Stimulated activated memory B cell treated with anti-CD40 and anti-IgM and Interleukin-4, amounts not matched to agents 10 μg/mL and 1 μg/mL and 100 μg/mL, for 72 hours (primary cell): Measurements from ENCODE around the gene CHST3.

Experiments
- ATAC-seq: fragments of 150-1000 bp; cut with Tn5 transposase; 2 replicates; pipeline ENCODE4 v1.10.0; 2021
- H3K27ac Mint-ChIP-seq: one replicate; pipeline ENCODE4 v1.8.0; 2022; ENCODE audit warnings: mild to moderate bottlenecking, mixed read lengths
- H3K27me3 Mint-ChIP-seq: one replicate; pipeline ENCODE4 v1.8.0; 2022; ENCODE audit warnings: mixed read lengths
- H3K36me3 Mint-ChIP-seq: one replicate; pipeline ENCODE4 v1.8.0; 2022; ENCODE audit warnings: mixed read lengths
- H3K4me1 Mint-ChIP-seq: one replicate; pipeline ENCODE4 v1.8.0; 2022; ENCODE audit warnings: mixed read lengths
- H3K4me3 Mint-ChIP-seq: one replicate; pipeline ENCODE4 v1.8.0; 2022; ENCODE audit warnings: mild to moderate bottlenecking, moderate library complexity, mixed read lengths
- H3K9me3 Mint-ChIP-seq: one replicate; pipeline ENCODE4 v1.8.0; 2022; ENCODE audit warnings: mixed read lengths

CHST3 gene

GRCh38 chr10:71989661-71990454 lies 25.7 kb downstream of the CHST3 start:
- Mint-ChIP-seq H3K27ac (no peak overlapping the region), H3K4me3 (no peak overlapping the region), H3K9me3 (no peaks in the 10 kb centered on the region), H3K36me3 (no peaks in the 10 kb centered on the region), H3K4me1 (peaks cover 14% of the 10 kb centered on the region), H3K27me3 (peaks cover 10% of the 10 kb centered on the region)
- no peak for ATAC-seq

- Mint-ChIP-seq H3K4me3 (no peak overlapping the region), H3K9me3 (no peaks in the 10 kb centered on the region), H3K36me3 (no peaks in the 10 kb centered on the region), H3K27ac (no peak overlapping the region), H3K27me3 (peaks cover 10% of the 10 kb centered on the region), H3K4me1 (peaks cover 5% of the 10 kb centered on the region)
- ATAC-seq = no peak
These were observed 26.6 kb downstream of the CHST3 start for GRCh38 chr10:71990706-71991269.

GRCh38 chr10:71995449-71995848 lies 31.3 kb downstream of the CHST3 start:
- Mint-ChIP-seq H3K9me3 (no peaks in the 10 kb centered on the region), H3K27ac (no peak overlapping the region), H3K36me3 (no peaks in the 10 kb centered on the region), H3K4me3 (no peak overlapping the region), H3K4me1 (peaks cover 5% of the 10 kb centered on the region), H3K27me3 (peaks cover 16% of the 10 kb centered on the region)
- ATAC-seq = no peak

- ATAC-seq = no peak
- H3K4me3 Mint-ChIP-seq = no peak overlapping the region
- H3K4me1 Mint-ChIP-seq = peaks cover 5% of the 10 kb centered on the region
- H3K9me3 Mint-ChIP-seq = no peaks in the 10 kb centered on the region
- peaks cover 18% of the 10 kb centered on the region for H3K27me3 Mint-ChIP-seq
- no peaks in the 10 kb centered on the region for H3K36me3 Mint-ChIP-seq
- H3K27ac Mint-ChIP-seq = no peak overlapping the region
These were observed 31.8 kb downstream of the CHST3 start for GRCh38 chr10:71995887-71996575.

- Mint-ChIP-seq H3K9me3 (no peaks in the 10 kb centered on the region), H3K4me3 (no peak overlapping the region), H3K27ac (no peak overlapping the region), H3K27me3 (peaks cover 18% of the 10 kb centered on the region), H3K36me3 (no peaks in the 10 kb centered on the region), H3K4me1 (peaks cover 5% of the 10 kb centered on the region)
- ATAC-seq = no peak
These were observed 32.6 kb downstream of the CHST3 start for GRCh38 chr10:71996592-71997371.

GRCh38 chr10:71998119-71998839 lies 34.1 kb downstream of the CHST3 start:
- Mint-ChIP-seq H3K4me1 (peaks cover 5% of the 10 kb centered on the region), H3K9me3 (no peaks in the 10 kb centered on the region), H3K4me3 (no peak overlapping the region), H3K27me3 (peaks cover 18% of the 10 kb centered on the region), H3K27ac (no peak overlapping the region), H3K36me3 (no peaks in the 10 kb centered on the region)
- ATAC-seq = no peak

GRCh38 chr10:71998840-71999194 lies 34.6 kb downstream of the CHST3 start:
- no peak for ATAC-seq
- H3K36me3 Mint-ChIP-seq = no peaks in the 10 kb centered on the region

GRCh38 chr10:71999360-72000072 lies 35.3 kb downstream of the CHST3 start:
- Mint-ChIP-seq H3K4me3 (no peak overlapping the region), H3K9me3 (no peaks in the 10 kb centered on the region), H3K36me3 (no peaks in the 10 kb centered on the region), H3K27me3 (peaks cover 18% of the 10 kb centered on the region), H3K4me1 (peaks cover 5% of the 10 kb centered on the region), H3K27ac (no peak overlapping the region)
- ATAC-seq = no peak

More at GRCh38 chr10:71998840-71999194, 34.6 kb downstream of the CHST3 start:
- Mint-ChIP-seq H3K4me3 (no peak overlapping the region), H3K27ac (no peak overlapping the region), H3K27me3 (peaks cover 18% of the 10 kb centered on the region), H3K9me3 (no peaks in the 10 kb centered on the region), H3K4me1 (peaks cover 5% of the 10 kb centered on the region)

GRCh38 chr10:72000073-72001032 lies 36.2 kb downstream of the CHST3 start:
- no peak overlapping the region for H3K4me3 Mint-ChIP-seq
- H3K9me3 Mint-ChIP-seq = no peaks in the 10 kb centered on the region
- no peak for ATAC-seq
- H3K4me1 Mint-ChIP-seq = peaks cover 5% of the 10 kb centered on the region
- no peak overlapping the region for H3K27ac Mint-ChIP-seq
- no peaks in the 10 kb centered on the region for H3K36me3 Mint-ChIP-seq
- peaks cover 18% of the 10 kb centered on the region for H3K27me3 Mint-ChIP-seq

GRCh38 chr10:72001033-72001395 lies 36.8 kb downstream of the CHST3 start:
- Mint-ChIP-seq H3K27me3 (peaks cover 18% of the 10 kb centered on the region), H3K4me1 (peaks cover 5% of the 10 kb centered on the region), H3K36me3 (no peaks in the 10 kb centered on the region), H3K4me3 (no peak overlapping the region), H3K9me3 (no peaks in the 10 kb centered on the region), H3K27ac (no peak overlapping the region)
- no peak for ATAC-seq

- Mint-ChIP-seq H3K4me1 (peaks cover 5% of the 10 kb centered on the region), H3K36me3 (no peaks in the 10 kb centered on the region), H3K9me3 (no peaks in the 10 kb centered on the region), H3K27ac (no peak overlapping the region), H3K27me3 (peaks cover 18% of the 10 kb centered on the region), H3K4me3 (no peak overlapping the region)
- no peak for ATAC-seq
These were observed 38.4 kb downstream of the CHST3 start for GRCh38 chr10:72002354-72003295.

- Mint-ChIP-seq H3K36me3 (no peaks in the 10 kb centered on the region), H3K4me3 (no peak overlapping the region), H3K27me3 (no peaks in the 10 kb centered on the region), H3K27ac (no peak overlapping the region), H3K9me3 (no peaks in the 10 kb centered on the region), H3K4me1 (no peaks in the 10 kb centered on the region)
- ATAC-seq = peak; percentile 58
These were observed 41.8 kb downstream of the CHST3 start for GRCh38 chr10:72006026-72006425.
